Neural progenitor cell (in vitro differentiated cells): Measurements from ENCODE around the gene GRID1. TPM values are rescaled to one million over a fixed set of nuclear protein-coding genes. Genes with fewer than 3 reads are reported as not detected.

ENCODE experiments used
- DNase-seq: peaks from one replicate; pipeline ENCODE4 v3.0.0-alpha.2; 2016; ENCODE audit warnings: low spot score
- H2AFZ ChIP-seq: fragments of 200-600 bp; sonication (generic); replicated peaks from 2 replicates; pipeline ENCODE4 v1.6.1; 2016; ENCODE audit warnings: antibody characterized with exemption
- H3F3A ChIP-seq: fragments of 200-600 bp; sonication (generic); 2 replicates; pipeline ENCODE4 v1.6.1; 2016; ENCODE audit warnings: antibody characterized with exemption, low read depth
- H3K27ac ChIP-seq: fragments of 200-600 bp; sonication (generic); 2 replicates; pipeline ENCODE4 v1.5.1; 2016; ENCODE audit warnings: mild to moderate bottlenecking
- H3K27me3 ChIP-seq: fragments of 200-600 bp; sonication (generic); 2 replicates; pipeline ENCODE4 v1.6.1; 2016; ENCODE audit warnings: mild to moderate bottlenecking, moderate library complexity
- H3K36me3 ChIP-seq: fragments of 200-600 bp; sonication (generic); 2 replicates; pipeline ENCODE4 v1.5.1; 2016
- H3K4me1 ChIP-seq: fragments of 200-600 bp; sonication (generic); 2 replicates; pipeline ENCODE4 v1.6.1; 2016; ENCODE audit warnings: mixed run types
- H3K4me2 ChIP-seq: fragments of 200-600 bp; sonication (generic); 2 replicates; pipeline ENCODE4 v1.6.1; 2016
- H3K4me3 ChIP-seq: fragments of 200-600 bp; sonication (generic); 2 replicates; pipeline ENCODE4 v1.5.1; 2016
- H3K79me2 ChIP-seq: fragments of 200-600 bp; sonication (generic); 2 replicates; pipeline ENCODE4 v1.6.1; 2016; ENCODE audit warnings: low read depth
- H3K9ac ChIP-seq: fragments of 200-600 bp; sonication (generic); 2 replicates; pipeline ENCODE4 v1.6.1; 2016
- H3K9me3 ChIP-seq: fragments of 200-600 bp; sonication (generic); 2 replicates; pipeline ENCODE4 v1.5.1; 2016; ENCODE audit warnings: low read depth
- H4K20me1 ChIP-seq: fragments of 200-600 bp; sonication (generic); 2 replicates; pipeline ENCODE4 v1.6.1; 2016; ENCODE audit warnings: low read depth
- H3K27ac Mint-ChIP-seq: 3 replicates; pipeline ENCODE4 v1.8.0; 2021; ENCODE audit warnings: mixed read lengths
- H3K27me3 Mint-ChIP-seq: 2 replicates; pipeline ENCODE4 v1.8.0; 2022; ENCODE audit warnings: low read depth, mild to moderate bottlenecking, inconsistent platforms, moderate library complexity, mixed read lengths; ENCODE audit not compliant: insufficient read depth
- H3K36me3 Mint-ChIP-seq: 3 replicates; pipeline ENCODE4 v1.8.0; 2021; ENCODE audit warnings: mixed read lengths
- H3K4me1 Mint-ChIP-seq: 3 replicates; pipeline ENCODE4 v1.8.0; 2021; ENCODE audit warnings: mixed read lengths
- H3K4me3 Mint-ChIP-seq: 3 replicates; pipeline ENCODE4 v1.8.0; 2021; ENCODE audit warnings: mild to moderate bottlenecking, moderate library complexity, mixed read lengths
- H3K9me3 Mint-ChIP-seq: 3 replicates; pipeline ENCODE4 v1.8.0; 2020; ENCODE audit warnings: mixed read lengths
- EZH2 ChIP-seq: fragments of 200-600 bp; sonication (generic); IDR thresholded peaks from 2 replicates; pipeline ENCODE4 v1.6.1; 2017; ENCODE audit warnings: antibody characterized with exemption, mild to moderate bottlenecking, moderate library complexity
- EZH2phosphoT487 ChIP-seq: fragments of 200-600 bp; sonication (generic); IDR thresholded peaks from 2 replicates; pipeline ENCODE4 v1.6.1; 2017; ENCODE audit warnings: antibody characterized with exemption
- total RNA-seq: library from RNA; depleted of rRNA; stranded (reverse); fragments of >200 nt; gene quantifications from 2 replicates; pipeline ENCODE4 v1.2.3, GENCODE V29; 2015; ENCODE audit warnings: low replicate concordance
- TF ChIP-seq, protein P1 (sequence below): fragments of 200-600 bp; sonication (generic); IDR thresholded peaks from 2 replicates; pipeline ENCODE4 v1.5.1; 2017; ENCODE audit warnings: antibody characterized with exemption, mild to moderate bottlenecking

GRID1 gene
- total RNA-seq, 1 donor from 2014 or later = not detected

DNA sequence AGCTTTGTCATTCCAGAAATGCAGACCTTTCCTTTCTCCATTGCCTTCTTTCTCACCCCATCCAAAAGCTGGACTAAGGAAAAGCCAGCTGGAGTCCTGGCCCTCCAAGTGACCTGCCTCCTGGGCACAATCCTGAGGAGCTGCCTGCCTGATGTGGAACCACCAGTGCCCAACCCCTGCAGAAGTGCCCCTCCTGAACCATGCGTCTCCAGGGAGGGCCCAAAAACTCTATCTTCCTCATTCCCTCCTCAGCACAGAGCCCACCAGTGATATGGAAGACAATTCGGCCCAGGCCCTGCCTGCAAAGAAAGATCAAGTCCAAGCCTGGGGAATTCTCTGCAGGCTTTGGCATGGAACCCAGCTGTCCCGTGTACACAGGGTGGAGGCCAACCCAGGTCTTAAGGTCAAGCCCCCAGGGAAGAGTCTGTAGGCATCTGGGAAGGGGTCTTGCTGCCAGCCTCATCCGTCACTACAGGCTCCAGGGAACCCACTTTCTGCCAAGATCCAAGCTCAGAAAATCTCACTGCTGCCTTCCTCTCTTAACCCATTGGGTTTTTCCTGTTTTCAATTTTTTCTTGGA is 3.5 kb upstream of the GRID1 start:
- DNase-seq = no peak
- Histone ChIP-seq H3K4me3 (no peak overlapping the region), H3K4me2 (no peak overlapping the region), H3K27ac (no peak overlapping the region), H3K9ac (no peak overlapping the region), H3F3A (no peaks in the 10 kb centered on the region), H2AFZ (no peak overlapping the region), H4K20me1 (peaks cover 17% of the 10 kb centered on the region), H3K4me1 (no peaks in the 10 kb centered on the region), H3K9me3 (no peaks in the 10 kb centered on the region), H3K27me3 (peaks cover 87% of the 10 kb centered on the region), H3K79me2 (no peaks in the 10 kb centered on the region), H3K36me3 (no peaks in the 10 kb centered on the region)
- Mint-ChIP-seq H3K27ac (no peak overlapping the region), H3K9me3 (no peaks in the 10 kb centered on the region), H3K36me3 (no peaks in the 10 kb centered on the region), H3K27me3 (peaks cover 45% of the 10 kb centered on the region), H3K4me3 (peak overlapping the region; percentile 33), H3K4me1 (peaks cover 10% of the 10 kb centered on the region)
- TF ChIP-seq EZH2phosphoT487 (no peak), EZH2 (no peak)
- TF ChIP-seq, protein P1, sequence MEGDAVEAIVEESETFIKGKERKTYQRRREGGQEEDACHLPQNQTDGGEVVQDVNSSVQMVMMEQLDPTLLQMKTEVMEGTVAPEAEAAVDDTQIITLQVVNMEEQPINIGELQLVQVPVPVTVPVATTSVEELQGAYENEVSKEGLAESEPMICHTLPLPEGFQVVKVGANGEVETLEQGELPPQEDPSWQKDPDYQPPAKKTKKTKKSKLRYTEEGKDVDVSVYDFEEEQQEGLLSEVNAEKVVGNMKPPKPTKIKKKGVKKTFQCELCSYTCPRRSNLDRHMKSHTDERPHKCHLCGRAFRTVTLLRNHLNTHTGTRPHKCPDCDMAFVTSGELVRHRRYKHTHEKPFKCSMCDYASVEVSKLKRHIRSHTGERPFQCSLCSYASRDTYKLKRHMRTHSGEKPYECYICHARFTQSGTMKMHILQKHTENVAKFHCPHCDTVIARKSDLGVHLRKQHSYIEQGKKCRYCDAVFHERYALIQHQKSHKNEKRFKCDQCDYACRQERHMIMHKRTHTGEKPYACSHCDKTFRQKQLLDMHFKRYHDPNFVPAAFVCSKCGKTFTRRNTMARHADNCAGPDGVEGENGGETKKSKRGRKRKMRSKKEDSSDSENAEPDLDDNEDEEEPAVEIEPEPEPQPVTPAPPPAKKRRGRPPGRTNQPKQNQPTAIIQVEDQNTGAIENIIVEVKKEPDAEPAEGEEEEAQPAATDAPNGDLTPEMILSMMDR = no peak

DNA sequence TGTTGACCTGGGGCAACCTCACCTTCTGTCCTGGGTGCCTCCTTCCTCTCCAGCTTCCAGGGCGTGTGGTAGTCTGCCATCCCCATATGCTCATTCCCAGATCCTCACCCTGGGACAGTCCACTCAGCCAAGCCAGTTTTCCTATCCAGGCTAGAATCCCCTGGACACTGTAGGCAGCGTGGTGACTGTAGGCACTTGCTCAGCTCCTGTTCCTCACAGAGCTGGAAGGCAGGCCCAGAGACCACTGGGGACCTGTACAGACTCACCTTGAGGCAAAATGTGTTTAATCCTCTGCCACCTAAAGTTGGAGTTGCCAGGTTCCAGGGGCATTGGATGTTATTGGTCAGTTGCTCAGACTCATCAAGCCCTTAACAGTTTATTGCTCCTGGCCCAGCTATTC is 2.4 kb upstream of the GRID1 start:
- H2AFZ ChIP-seq = no peak overlapping the region
- H3K27me3 ChIP-seq = peaks cover 92% of the 10 kb centered on the region
- Mint-ChIP-seq H3K4me1 (peaks cover 11% of the 10 kb centered on the region), H3K27me3 (peaks cover 52% of the 10 kb centered on the region), H3K27ac (no peak overlapping the region), H3K9me3 (peaks cover 2% of the 10 kb centered on the region), H3K4me3 (no peak overlapping the region), H3K36me3 (no peaks in the 10 kb centered on the region)
- no peaks in the 10 kb centered on the region for H3K4me1 ChIP-seq
- H4K20me1 ChIP-seq = peaks cover 28% of the 10 kb centered on the region
- H3F3A ChIP-seq = peaks cover 7% of the 10 kb centered on the region
- no peaks in the 10 kb centered on the region for H3K79me2 ChIP-seq
- H3K9ac ChIP-seq = no peak overlapping the region
- H3K4me2 ChIP-seq = no peak overlapping the region
- TF ChIP-seq, protein P1 = no peak
- TF ChIP-seq EZH2phosphoT487 (no peak), EZH2 (no peak)
- no peaks in the 10 kb centered on the region for H3K36me3 ChIP-seq
- DNase-seq = no peak
- H3K4me3 ChIP-seq = no peak overlapping the region
- H3K27ac ChIP-seq = no peak overlapping the region
- no peaks in the 10 kb centered on the region for H3K9me3 ChIP-seq

DNA sequence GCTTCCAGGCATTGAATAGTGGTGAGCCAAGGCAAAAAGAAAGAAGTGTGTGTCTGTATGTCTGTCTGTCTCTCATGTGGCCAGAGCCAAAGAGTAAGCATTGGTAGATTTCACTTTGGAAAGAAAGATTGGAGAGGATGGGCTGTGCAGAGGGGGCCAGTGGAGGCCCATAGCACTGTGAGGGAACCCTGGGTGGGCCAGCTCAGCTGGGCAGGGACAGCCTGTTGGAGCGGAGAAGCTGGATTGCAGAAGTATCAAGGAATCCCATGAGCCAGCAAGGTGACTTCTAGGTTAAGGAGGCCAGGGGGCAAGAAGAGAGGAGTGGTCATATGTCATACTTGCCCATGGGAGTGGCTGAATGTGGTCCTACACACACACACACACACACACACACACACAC is 1.5 kb upstream of the GRID1 start:
- Histone ChIP-seq H4K20me1 (peaks cover 36% of the 10 kb centered on the region), H3K27ac (no peak overlapping the region), H3K9me3 (no peaks in the 10 kb centered on the region), H3F3A (peaks cover 7% of the 10 kb centered on the region), H3K9ac (no peak overlapping the region), H3K4me2 (no peak overlapping the region), H3K36me3 (no peaks in the 10 kb centered on the region), H3K4me1 (no peaks in the 10 kb centered on the region), H2AFZ (no peak overlapping the region), H3K79me2 (no peaks in the 10 kb centered on the region), H3K4me3 (no peak overlapping the region), H3K27me3 (peaks cover 100% of the 10 kb centered on the region)
- TF ChIP-seq EZH2 (no peak), EZH2phosphoT487 (no peak)
- TF ChIP-seq, protein P1 = no peak
- H3K27me3 Mint-ChIP-seq = peaks cover 57% of the 10 kb centered on the region
- H3K36me3 Mint-ChIP-seq = no peaks in the 10 kb centered on the region
- peak overlapping the region; percentile 71 for H3K4me3 Mint-ChIP-seq
- peaks cover 13% of the 10 kb centered on the region for H3K4me1 Mint-ChIP-seq
- H3K9me3 Mint-ChIP-seq = peaks cover 2% of the 10 kb centered on the region
- no peak for DNase-seq
- no peak overlapping the region for H3K27ac Mint-ChIP-seq
